Astrocyte (in vitro differentiated cells and primary cell): ENCODE data around the gene SWT1.
"Not testable (repeated sequence)": the region's sequence is repeated elsewhere in the genome, so short reads cannot be mapped to it uniquely, and the experiment has no call there.

Experiments
- CTCF ChIP-seq: IDR thresholded peaks from 2 replicates; pipeline ENCODE4 v1.5.1; 2011; ENCODE audit warnings: low read depth, mild to moderate bottlenecking, inconsistent platforms, low read length, moderate library complexity; ENCODE audit not compliant: insufficient read depth
- EZH2 ChIP-seq: IDR thresholded peaks from 2 replicates; pipeline ENCODE4 v1.6.1; 2012; ENCODE audit warnings: mild to moderate bottlenecking, low read length, inconsistent platforms; ENCODE audit not compliant: insufficient read depth

GRCh38 chr1:185321104-185321503 is 164.1 kb downstream of the SWT1 start:
- TF ChIP-seq CTCF, EZH2: not testable (repeated sequence)
